WTC11 (cell line): Measurements from ENCODE around the gene ABCA1.

ENCODE experiments used
- CTCF ChIP-seq: fragments of 200-600 bp; IDR thresholded peaks from 2 replicates; pipeline ENCODE4 v1.8.0; 2022; ENCODE audit warnings: antibody characterized with exemption
- EMX1 ChIP-seq: fragments of 250-450 bp; sonication (Bioruptor Pico); IDR thresholded peaks from 2 replicates; pipeline ENCODE4 v1.8.0; 2021; ENCODE audit warnings: mild to moderate bottlenecking
- NR2C2 ChIP-seq: sonication (generic); formaldehyde crosslinking; IDR thresholded peaks from 2 replicates; pipeline ENCODE4 v1.8.0; 2022; ENCODE audit warnings: mild to moderate bottlenecking, missing genetic modification reagents
- SP1 ChIP-seq: sonication (generic); formaldehyde crosslinking; conservative IDR thresholded peaks from 2 replicates; pipeline ENCODE4 v1.8.1; 2022; ENCODE audit warnings: missing genetic modification reagents
- TEAD1 ChIP-seq: sonication (generic); formaldehyde crosslinking; IDR thresholded peaks from 2 replicates; pipeline ENCODE4 v1.8.0; 2022; ENCODE audit warnings: mild to moderate bottlenecking, missing genetic modification reagents
- ZNF263 ChIP-seq: sonication (generic); formaldehyde crosslinking; IDR thresholded peaks from 2 replicates; pipeline ENCODE4 v1.8.1; 2022; ENCODE audit warnings: low read depth, mild to moderate bottlenecking, moderate library complexity, missing genetic modification reagents

GRCh38 chr9:104963076-104963475 lies 35.1 kb upstream of the ABCA1 start:
- TF ChIP-seq SP1 (CRISPR knock-in tag) (no peak), CTCF (no peak), NR2C2 (CRISPR knock-in tag) (no peak), EMX1 (CRISPR knock-in tag) (no peak), ZNF263 (CRISPR knock-in tag) (no peak), TEAD1 (CRISPR knock-in tag) (no peak)
